ENCODE data around the gene ITPRID2. TPM values are rescaled to one million over a fixed set of nuclear protein-coding genes. Genes with fewer than 3 reads are reported as not detected.

The ITPRID2 gene
- total RNA-seq, 2 experiments from 2014 or later, result 34.9 to 51.8 TPM

GRCh38 chr2:181884601-181885000 is 6.9 kb upstream of the ITPRID2 start:
- Mint-ChIP-seq H3K4me3 (no peak overlapping the region), H3K27me3 (peaks cover 12% of the 10 kb centered on the region), H3K27ac (no peak overlapping the region), H3K4me1 (no peaks in the 10 kb centered on the region), H3K36me3 (ENCODE audit: low read depth) (no peaks in the 10 kb centered on the region), H3K9me3 (ENCODE audit: low read depth) (no peaks in the 10 kb centered on the region)
- ChIA-PET POLR2A (no interaction called here), CTCF (no interaction called here)
- intact Hi-C loops (cut with DNase I, micrococcal nuclease), result no loop called here
- ATAC-seq, result no peak
- no peak for DNase-seq

- H3K27me3 Mint-ChIP-seq, result peaks cover 15% of the 10 kb centered on the region
- intact Hi-C loops (cut with DNase I, micrococcal nuclease), result no loop called here
- ATAC-seq, result no peak
Observed at GRCh38 chr2:181885096-181885495, 6.4 kb upstream of the ITPRID2 start.

DNA sequence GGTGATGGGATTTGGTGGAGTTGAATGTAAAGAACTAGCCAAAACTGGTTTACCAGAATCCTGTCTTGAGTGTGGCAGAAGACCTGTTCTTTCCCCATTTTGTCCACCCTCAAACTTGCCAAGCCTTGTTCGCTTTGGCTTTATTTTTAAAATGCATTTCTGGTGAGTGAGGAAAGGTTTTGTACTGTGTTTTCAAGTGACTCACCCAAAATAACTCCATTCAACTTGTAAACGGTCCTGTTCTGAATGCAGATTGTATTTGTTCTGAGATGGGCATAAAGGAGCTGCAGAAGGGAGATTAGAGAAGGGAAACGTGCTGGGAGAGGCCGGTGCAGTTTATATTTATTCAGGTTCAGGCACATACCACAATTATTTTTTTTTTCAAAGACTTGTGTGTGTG is 5.3 kb upstream of the ITPRID2 start:
- no peak for DNase-seq
- CTCF ChIA-PET, result interaction anchor here (0.5 to 1.6 kb wide), 4 partner anchors 11 to 143 kb away, joined by 3 to 5 read pairs (median 3); no protein-coding TSS in a partner anchor
- H3K27ac Mint-ChIP-seq, result no peak overlapping the region
- intact Hi-C loops (cut with DNase I, micrococcal nuclease), result no loop called here
- H3K27me3 Mint-ChIP-seq, result peaks cover 17% of the 10 kb centered on the region
- H3K9me3 Mint-ChIP-seq (ENCODE audit: low read depth), result no peaks in the 10 kb centered on the region
- POLR2A ChIA-PET, result no interaction called here
- H3K4me1 Mint-ChIP-seq, result peaks cover 3% of the 10 kb centered on the region
- ATAC-seq, result no peak
- no peak overlapping the region for H3K4me3 Mint-ChIP-seq
- H3K36me3 Mint-ChIP-seq (ENCODE audit: low read depth), result no peaks in the 10 kb centered on the region

More at GRCh38 chr2:181885096-181885495, 6.4 kb upstream of the ITPRID2 start:
- no peak overlapping the region for H3K4me3 Mint-ChIP-seq
- no peaks in the 10 kb centered on the region for H3K4me1 Mint-ChIP-seq
- no peak for DNase-seq
- POLR2A ChIA-PET, result no interaction called here
- no peaks in the 10 kb centered on the region for H3K36me3 Mint-ChIP-seq (ENCODE audit: low read depth)
- no peaks in the 10 kb centered on the region for H3K9me3 Mint-ChIP-seq (ENCODE audit: low read depth)
- CTCF ChIA-PET, result no interaction called here
- no peak overlapping the region for H3K27ac Mint-ChIP-seq

- intact Hi-C loops (cut with DNase I, micrococcal nuclease), result no loop called here
- H3K4me3 Mint-ChIP-seq, result no peak overlapping the region
- ChIA-PET CTCF (interaction anchor here (0.8 to 1.6 kb wide), 3 partner anchors 10 to 144 kb away, joined by 3 to 5 read pairs (median 3); no protein-coding TSS in a partner anchor), POLR2A (no interaction called here)
- DNase-seq (no peak), ATAC-seq (no peak)
- peaks cover 4% of the 10 kb centered on the region for H3K4me1 Mint-ChIP-seq
- no peaks in the 10 kb centered on the region for H3K9me3 Mint-ChIP-seq (ENCODE audit: low read depth)
- no peak overlapping the region for H3K27ac Mint-ChIP-seq
- H3K27me3 Mint-ChIP-seq, result peaks cover 17% of the 10 kb centered on the region
- H3K36me3 Mint-ChIP-seq (ENCODE audit: low read depth), result no peaks in the 10 kb centered on the region
Observed at GRCh38 chr2:181887045-181887444, 4.5 kb upstream of the ITPRID2 start.

DNA sequence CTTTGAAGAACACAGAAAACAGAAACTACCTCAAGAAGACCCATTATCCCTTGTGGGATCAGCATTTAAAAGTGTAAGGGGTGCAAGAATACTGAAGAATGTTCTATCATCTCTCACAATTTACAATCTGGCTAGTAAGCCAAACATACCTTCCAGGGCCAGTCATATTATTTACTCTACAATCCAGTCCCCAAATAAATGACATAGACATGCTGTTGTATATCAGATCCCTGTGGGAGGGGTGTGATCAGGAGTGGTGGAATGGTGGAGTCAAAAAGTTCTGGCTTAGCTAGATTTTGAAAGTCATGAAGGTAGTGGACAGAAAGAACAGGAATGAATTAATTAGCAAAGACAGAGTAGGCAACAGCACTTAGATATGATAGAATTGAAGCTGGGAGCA is 1.8 kb upstream of the ITPRID2 start:
- ChIA-PET POLR2A (no interaction called here), CTCF (interaction anchor here (1.1 kb wide), 1 partner anchor 12 kb away, joined by 3 read pairs; no protein-coding TSS in a partner anchor)
- intact Hi-C loops (cut with DNase I, micrococcal nuclease), result loop anchor here (5.0 to 10.0 kb wide), 8 partner anchors 97 to 1882 kb away; partner anchors contain the start of genes CWC22 (in 1 of the 2), DNAJC10 (in 1 of the 2), NCKAP1 (in 1 of the 2) and NUP35 (in 1 of the 2)
- peaks cover 14% of the 10 kb centered on the region for H3K27me3 Mint-ChIP-seq
- H3K4me1 Mint-ChIP-seq, result peaks cover 22% of the 10 kb centered on the region
- ATAC-seq, result no peak
- H3K27ac Mint-ChIP-seq, result no peak overlapping the region
- no peak for DNase-seq
- no peaks in the 10 kb centered on the region for H3K9me3 Mint-ChIP-seq (ENCODE audit: low read depth)
- no peak overlapping the region for H3K4me3 Mint-ChIP-seq
- H3K36me3 Mint-ChIP-seq (ENCODE audit: low read depth), result peaks cover 17% of the 10 kb centered on the region

DNA sequence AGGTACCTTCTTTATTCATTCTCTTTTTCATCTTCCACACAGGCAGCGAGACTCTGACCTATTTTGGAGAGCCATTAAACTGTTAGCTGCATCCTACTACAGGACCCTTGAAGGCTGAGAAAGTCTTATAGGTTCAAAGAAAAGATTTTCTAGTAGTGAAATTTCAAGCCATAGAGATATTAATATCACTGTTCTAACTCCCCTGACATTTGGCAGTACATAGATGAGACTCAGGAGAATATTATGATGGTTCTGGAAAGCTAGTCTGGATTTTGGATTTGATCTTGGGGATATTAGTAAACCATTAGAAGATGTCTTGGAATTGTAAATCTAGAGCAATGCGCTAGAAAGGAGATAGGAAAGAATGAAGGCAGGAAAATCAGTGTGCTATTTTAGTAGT is 1.3 kb upstream of the ITPRID2 start:
- Mint-ChIP-seq H3K4me1 (peaks cover 22% of the 10 kb centered on the region), H3K9me3 (ENCODE audit: low read depth) (no peaks in the 10 kb centered on the region), H3K4me3 (no peak overlapping the region), H3K27me3 (peaks cover 14% of the 10 kb centered on the region), H3K27ac (no peak overlapping the region), H3K36me3 (ENCODE audit: low read depth) (peaks cover 17% of the 10 kb centered on the region)
- no peak for ATAC-seq
- ChIA-PET CTCF (interaction anchor here (1.0 to 1.1 kb wide), 3 partner anchors 13 to 147 kb away, joined by 3 to 4 read pairs (median 3); no protein-coding TSS in a partner anchor), POLR2A (no interaction called here)
- intact Hi-C loops (cut with DNase I, micrococcal nuclease), result loop anchor here (5.0 to 10.0 kb wide), 8 partner anchors 98 to 1883 kb away; partner anchors contain the start of genes CWC22 (in 1 of the 2), DNAJC10 (in 1 of the 2), NCKAP1 (in 1 of the 2) and NUP35 (in 1 of the 2)
- no peak for DNase-seq

DNA sequence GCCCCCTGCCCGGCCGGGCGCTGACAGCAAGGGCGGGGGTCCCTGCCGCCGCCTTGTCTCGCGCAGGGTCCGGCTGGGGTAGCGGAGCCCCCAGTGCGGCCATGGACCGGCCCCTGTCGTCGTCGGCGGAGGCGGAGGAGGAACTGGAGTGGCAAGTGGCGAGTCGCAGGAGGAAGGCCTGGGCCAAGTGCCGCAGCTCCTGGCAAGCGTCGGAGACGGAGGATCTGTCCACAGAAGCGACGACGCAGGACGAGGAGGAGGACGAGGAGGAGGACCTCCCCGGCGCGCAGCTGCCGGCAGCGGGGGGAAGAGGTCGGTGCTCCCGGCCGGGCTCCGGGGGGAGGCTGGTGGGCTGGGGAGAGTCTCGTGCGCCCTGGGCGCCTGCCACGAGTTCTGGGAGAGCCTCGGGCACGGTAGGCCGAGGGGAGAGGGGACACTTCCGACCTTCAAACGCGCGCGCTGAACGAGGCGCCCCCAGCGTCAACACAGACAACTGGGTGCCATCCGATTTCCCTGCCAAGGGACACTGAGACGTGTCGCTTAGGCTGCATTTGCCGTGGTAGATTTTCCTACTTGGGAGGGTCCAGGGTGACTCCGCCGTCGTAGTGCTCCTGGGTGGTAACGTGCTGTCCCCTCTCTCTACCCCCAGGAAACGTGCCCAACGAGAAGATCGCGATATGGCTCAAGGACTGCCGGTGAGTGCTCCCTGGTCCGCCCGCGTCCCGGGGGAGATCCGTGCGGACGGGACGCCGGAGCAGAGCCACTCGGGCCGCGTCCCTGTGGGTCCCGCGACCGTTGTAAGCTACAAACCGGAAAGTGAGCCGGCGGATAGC is 652 bp downstream of the ITPRID2 start:
- ATAC-seq (peak; percentile 70), DNase-seq (peak; percentile 78)
- Mint-ChIP-seq H3K27me3 (peaks cover 6% of the 10 kb centered on the region), H3K27ac (peak overlapping the region; percentile 79), H3K9me3 (ENCODE audit: low read depth) (no peaks in the 10 kb centered on the region), H3K4me3 (peak overlapping the region; percentile 87), H3K4me1 (peaks cover 35% of the 10 kb centered on the region), H3K36me3 (ENCODE audit: low read depth) (peaks cover 20% of the 10 kb centered on the region)
- ChIA-PET POLR2A (no interaction called here), CTCF (interaction anchor here (0.7 to 2.0 kb wide), 7 partner anchors 10 to 1942 kb away, joined by 3 to 8 read pairs (median 3); no protein-coding TSS in a partner anchor)
- intact Hi-C loops (cut with DNase I, micrococcal nuclease), result loop anchor here (1.0 to 10.0 kb wide), 10 partner anchors 63 to 1885 kb away; partner anchors contain the start of genes CWC22 (in 1 of the 2), DNAJC10 (in 1 of the 2), NCKAP1 (in 1 of the 2) and NUP35 (in 1 of the 2)

- Mint-ChIP-seq H3K27ac (peak overlapping the region; percentile 79), H3K27me3 (peaks cover 6% of the 10 kb centered on the region), H3K4me1 (peaks cover 35% of the 10 kb centered on the region), H3K36me3 (ENCODE audit: low read depth) (peaks cover 20% of the 10 kb centered on the region), H3K9me3 (ENCODE audit: low read depth) (no peaks in the 10 kb centered on the region), H3K4me3 (peak overlapping the region; percentile 87)
- no peak for DNase-seq
- POLR2A ChIA-PET, result no interaction called here
- CTCF ChIA-PET, result interaction anchor here (0.7 to 2.0 kb wide), 7 partner anchors 9 to 1943 kb away, joined by 3 to 8 read pairs (median 3); no protein-coding TSS in a partner anchor
- no peak for ATAC-seq
- intact Hi-C loops (cut with DNase I, micrococcal nuclease), result loop anchor here (2.0 to 10.0 kb wide), 9 partner anchors 62 to 1886 kb away; partner anchors contain the start of genes CWC22 (in 1 of the 2), DNAJC10 (in 1 of the 2), NCKAP1 (in 1 of the 2) and NUP35 (in 1 of the 2)
Observed at GRCh38 chr2:181892799-181893435, 1.4 kb downstream of the ITPRID2 start.

DNA sequence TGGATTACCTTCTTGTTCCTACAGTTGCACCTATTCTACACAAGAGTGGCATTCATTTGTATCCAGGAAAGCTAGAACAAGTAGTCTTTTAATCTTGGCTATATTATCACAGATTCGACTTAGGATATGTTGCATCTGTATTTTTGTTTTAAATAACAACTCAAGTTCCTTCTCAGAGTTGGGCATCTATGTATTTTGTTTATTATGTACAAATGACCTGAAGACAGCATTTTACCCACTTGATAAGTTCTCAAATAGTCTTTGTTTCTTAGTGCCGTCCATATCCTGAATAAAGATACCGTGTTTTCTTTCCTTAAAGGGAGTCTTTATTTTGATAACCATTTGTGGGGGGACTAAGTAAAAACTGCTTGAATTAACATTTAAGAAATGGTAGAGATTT is 2.9 kb downstream of the ITPRID2 start:
- ChIA-PET POLR2A (no interaction called here), CTCF (interaction anchor here (1.1 to 2.4 kb wide), 2 partner anchors 9 to 60 kb away, joined by 3 to 9 read pairs; no protein-coding TSS in a partner anchor)
- intact Hi-C loops (cut with DNase I, micrococcal nuclease), result loop anchor here (5.0 to 10.0 kb wide), 8 partner anchors 102 to 1887 kb away; partner anchors contain the start of genes CWC22 (in 1 of the 2), DNAJC10 (in 1 of the 2), NCKAP1 (in 1 of the 2) and NUP35 (in 1 of the 2)
- DNase-seq (no peak), ATAC-seq (no peak)
- Mint-ChIP-seq H3K27me3 (peaks cover 6% of the 10 kb centered on the region), H3K9me3 (ENCODE audit: low read depth) (no peaks in the 10 kb centered on the region), H3K4me3 (no peak overlapping the region), H3K4me1 (peaks cover 35% of the 10 kb centered on the region), H3K36me3 (ENCODE audit: low read depth) (peaks cover 26% of the 10 kb centered on the region), H3K27ac (no peak overlapping the region)

- CTCF ChIA-PET, result interaction anchor here (1.0 to 2.4 kb wide), 3 partner anchors 8 to 181 kb away, joined by 3 to 9 read pairs (median 6); no protein-coding TSS in a partner anchor
- H3K27ac Mint-ChIP-seq, result no peak overlapping the region
- no peak overlapping the region for H3K4me3 Mint-ChIP-seq
- POLR2A ChIA-PET, result no interaction called here
- H3K27me3 Mint-ChIP-seq, result peaks cover 2% of the 10 kb centered on the region
- H3K9me3 Mint-ChIP-seq (ENCODE audit: low read depth), result no peaks in the 10 kb centered on the region
- no peak for DNase-seq
- peaks cover 43% of the 10 kb centered on the region for H3K4me1 Mint-ChIP-seq
- peaks cover 35% of the 10 kb centered on the region for H3K36me3 Mint-ChIP-seq (ENCODE audit: low read depth)
- intact Hi-C loops (cut with DNase I, micrococcal nuclease), result loop anchor here in 1 of 2 experiments (10.0 kb wide), 3 partner anchors 591 to 1229 kb away; partner anchors contain the start of gene NUP35
- no peak for ATAC-seq
Observed at GRCh38 chr2:181895818-181896217, 4.3 kb downstream of the ITPRID2 start.

GRCh38 chr2:181896286-181896685 is 4.8 kb downstream of the ITPRID2 start:
- H3K9me3 Mint-ChIP-seq (ENCODE audit: low read depth), result no peaks in the 10 kb centered on the region
- ChIA-PET CTCF (interaction anchor here (1.0 to 2.4 kb wide), 4 partner anchors 8 to 181 kb away, joined by 3 to 9 read pairs (median 7); no protein-coding TSS in a partner anchor), POLR2A (no interaction called here)
- H3K4me3 Mint-ChIP-seq, result no peak overlapping the region
- DNase-seq (no peak), ATAC-seq (no peak)
- no peaks in the 10 kb centered on the region for H3K27me3 Mint-ChIP-seq
- H3K27ac Mint-ChIP-seq, result no peak overlapping the region
- intact Hi-C loops (cut with DNase I, micrococcal nuclease), result loop anchor here in 1 of 2 experiments (10.0 kb wide), 3 partner anchors 591 to 1229 kb away; partner anchors contain the start of gene NUP35
- peaks cover 40% of the 10 kb centered on the region for H3K4me1 Mint-ChIP-seq
- H3K36me3 Mint-ChIP-seq (ENCODE audit: low read depth), result peaks cover 38% of the 10 kb centered on the region

Data from activated CD4-positive, alpha-beta T cell treated with anti-CD3 and anti-CD28 coated beads for 36 hours (primary cell).